Subcutaneous abdominal adipose tissue (tissue), 5 donors: Measurements from ENCODE around the gene TDRD10.

ENCODE experiments used
- H3K27ac ChIP-seq: one replicate; pipeline ENCODE4 v1.7.0; 2013; ENCODE audit warnings: low read depth, mild to moderate bottlenecking, inconsistent platforms, low read length, moderate library complexity
- H3K27me3 ChIP-seq, 5 donors: one replicate each; pipeline ENCODE4 v1.7.0; 2013; ENCODE audit warnings: low read length in 5 of 5, inconsistent platforms in 1 of 5; ENCODE audit not compliant: control insufficient read depth in 5 of 5, insufficient read depth in 4 of 5
- H3K36me3 ChIP-seq, 5 donors: one replicate each; pipeline ENCODE4 v1.7.0; 2013; ENCODE audit warnings: low read length in 5 of 5; ENCODE audit not compliant: control insufficient read depth in 5 of 5, insufficient read depth in 5 of 5
- H3K4me1 ChIP-seq, 5 donors: one replicate each; pipeline ENCODE4 v1.7.0; 2013; ENCODE audit warnings: low read length in 5 of 5, mild to moderate bottlenecking in 3 of 5, moderate library complexity in 1 of 5; ENCODE audit not compliant: control insufficient read depth in 5 of 5, insufficient read depth in 5 of 5
- H3K4me3 ChIP-seq, 5 donors: one replicate each; pipeline ENCODE4 v1.7.0; 2013; ENCODE audit warnings: low read length in 5 of 5, low read depth in 1 of 5
- H3K9ac ChIP-seq, 5 donors: one replicate each; pipeline ENCODE4 v1.7.0; 2013; ENCODE audit warnings: low read length in 5 of 5, mild to moderate bottlenecking in 4 of 5, moderate library complexity in 3 of 5
- H3K9me3 ChIP-seq, 5 donors: one replicate each; pipeline ENCODE4 v1.7.0; 2013; ENCODE audit warnings: low read length in 5 of 5; ENCODE audit not compliant: control insufficient read depth in 5 of 5
- donor health status: healthy.
- donor health status: healthy.
- donor health status: healthy.
- donor health status: healthy.
- donor health status: healthy.

The TDRD10 gene

DNA sequence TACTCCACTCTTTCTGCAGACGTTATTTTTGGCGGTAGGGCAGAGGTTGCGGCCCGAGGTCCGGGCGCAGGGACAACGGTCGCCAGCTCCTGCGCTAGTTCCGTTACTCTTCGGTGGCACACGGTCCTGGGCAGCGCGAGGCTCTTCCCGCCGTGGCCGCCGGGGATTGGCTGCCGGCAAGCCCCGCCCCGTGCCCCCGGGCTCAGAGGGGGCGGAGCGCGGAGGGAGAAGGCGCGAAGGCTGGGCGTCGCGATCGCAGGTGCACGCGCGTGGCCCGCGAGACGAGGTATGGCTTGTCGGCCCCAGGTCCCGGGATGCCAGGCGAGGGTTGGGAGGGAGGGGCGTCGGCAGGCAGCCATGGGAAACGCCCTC is 711 bp downstream of the TDRD10 start:
- H3K36me3 ChIP-seq: peaks cover 0 to 4% (median 0%) of the 10 kb centered on the region in 5 donors
- H3K9me3 ChIP-seq: peaks cover 0 to 6% (median 5%) of the 10 kb centered on the region in 5 donors
- peaks cover 0 to 38% (median 11%) of the 10 kb centered on the region in 5 donors for H3K4me1 ChIP-seq
- H3K4me3 ChIP-seq: peak overlapping the region in 4 of 5 donors; percentile 75 to 88 (median 86)
- peak overlapping the region in 3 of 5 donors; percentile 13 to 59 (median 33) for H3K9ac ChIP-seq
- H3K27ac ChIP-seq: no peak overlapping the region
- H3K27me3 ChIP-seq: peaks cover 0 to 23% (median 12%) of the 10 kb centered on the region in 5 donors

DNA sequence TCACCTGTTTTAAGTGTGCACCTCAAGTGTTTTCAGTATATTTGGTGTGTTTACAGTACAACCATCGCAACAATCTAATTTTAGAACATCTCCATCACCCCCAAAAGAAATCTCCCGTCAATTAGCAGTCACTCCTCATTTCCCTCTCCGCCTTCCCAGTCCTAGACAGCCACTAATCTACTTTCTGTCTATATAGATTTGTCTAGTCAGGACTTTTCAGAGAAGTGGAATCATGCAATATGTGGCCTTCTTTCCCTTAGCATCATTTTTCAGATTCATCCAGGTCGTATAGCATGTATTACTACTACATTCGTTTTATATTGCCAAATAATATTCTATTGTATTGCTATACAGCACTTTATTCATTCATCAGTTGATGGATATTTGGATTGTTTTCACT is 1.9 kb downstream of the TDRD10 start:
- Histone ChIP-seq H3K9me3 (peaks cover 0 to 6% (median 5%) of the 10 kb centered on the region in 5 donors), H3K9ac (no peak overlapping the region), H3K4me3 (no peak overlapping the region), H3K27ac (no peak overlapping the region), H3K27me3 (peaks cover 0 to 23% (median 12%) of the 10 kb centered on the region in 5 donors), H3K36me3 (peaks cover 0 to 4% (median 0%) of the 10 kb centered on the region in 5 donors), H3K4me1 (peaks cover 0 to 37% (median 11%) of the 10 kb centered on the region in 5 donors)

DNA sequence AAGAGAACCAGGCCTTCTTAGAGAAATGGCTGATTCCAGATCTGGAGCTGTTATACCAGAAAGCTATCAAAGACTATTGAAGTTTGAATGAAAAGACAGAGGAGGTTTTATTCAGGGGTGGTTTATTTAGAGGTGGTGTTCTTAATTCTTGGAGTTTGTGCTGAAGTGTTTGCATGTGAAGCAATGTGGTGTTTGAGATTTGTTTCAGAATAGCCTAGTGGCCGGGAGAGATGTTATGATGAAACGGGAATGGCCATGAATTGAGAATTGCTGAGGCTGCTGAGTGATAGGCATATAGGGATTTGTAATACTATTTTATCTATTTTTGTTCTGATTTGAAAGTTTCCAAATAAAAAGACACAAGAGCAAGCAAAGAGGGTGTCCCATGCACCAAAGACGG is 10.7 kb downstream of the TDRD10 start:
- Histone ChIP-seq H3K27me3 (peaks cover 0 to 3% (median 0%) of the 10 kb centered on the region in 5 donors), H3K9ac (no peak overlapping the region), H3K27ac (no peak overlapping the region)

DNA sequence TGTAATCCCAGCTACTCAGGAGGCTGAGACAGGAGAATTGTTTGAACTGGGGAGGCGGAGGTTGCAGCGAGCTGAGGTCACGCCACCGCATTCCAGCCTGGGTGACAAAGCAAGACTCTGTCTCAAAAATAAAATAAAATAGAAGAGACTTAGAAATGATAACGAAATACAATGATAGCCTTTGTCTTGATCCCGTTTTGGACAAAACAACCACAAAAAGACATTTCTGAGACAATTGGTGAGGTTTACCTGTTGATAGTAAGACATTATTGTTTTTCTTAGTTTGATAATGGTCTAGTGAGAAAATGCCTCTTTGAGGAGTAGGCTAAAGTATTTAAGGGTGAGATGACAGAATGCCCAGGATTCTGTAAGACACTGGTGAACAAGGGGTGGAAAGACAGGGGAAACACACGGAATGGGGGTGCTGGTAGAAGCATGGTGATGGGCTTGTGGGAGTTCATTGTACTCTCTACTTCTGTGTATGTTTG is 12.1 kb downstream of the TDRD10 start:
- Histone ChIP-seq H3K4me1 (no peaks in the 10 kb centered on the region), H3K9ac (no peak overlapping the region), H3K36me3 (no peaks in the 10 kb centered on the region), H3K9me3 (no peaks in the 10 kb centered on the region), H3K27me3 (peaks cover 0 to 3% (median 0%) of the 10 kb centered on the region in 5 donors), H3K4me3 (no peak overlapping the region), H3K27ac (no peak overlapping the region)

More for the DNA sequence above, 10.7 kb downstream of the TDRD10 start:
- no peaks in the 10 kb centered on the region for H3K4me1 ChIP-seq
- no peaks in the 10 kb centered on the region for H3K9me3 ChIP-seq
- H3K36me3 ChIP-seq: peaks cover 0 to 4% (median 0%) of the 10 kb centered on the region in 5 donors
- H3K4me3 ChIP-seq: no peak overlapping the region

DNA sequence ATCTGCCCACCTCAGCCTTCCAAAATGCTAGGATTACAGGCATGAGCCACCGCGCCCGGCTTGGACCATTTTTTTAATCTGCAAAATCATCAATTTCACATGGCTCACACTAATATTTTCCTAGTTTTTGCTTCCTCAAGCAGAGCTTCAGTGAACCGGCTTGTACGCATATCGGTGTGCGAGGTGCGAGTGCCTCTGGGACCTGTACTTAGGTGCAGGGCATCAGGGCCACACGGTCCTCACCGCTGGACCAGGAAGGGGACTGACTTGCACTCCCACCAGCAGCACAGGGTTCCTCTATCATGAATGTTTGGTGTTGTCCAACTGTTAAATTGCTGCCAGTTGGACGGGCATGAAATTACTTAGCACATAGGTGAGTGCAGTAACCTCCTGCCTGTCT is 15.6 kb downstream of the TDRD10 start:
- H3K4me1 ChIP-seq: peaks cover 0 to 31% (median 6%) of the 10 kb centered on the region in 5 donors
- H3K36me3 ChIP-seq: no peaks in the 10 kb centered on the region
- H3K9me3 ChIP-seq: no peaks in the 10 kb centered on the region
- H3K27ac ChIP-seq: no peak overlapping the region
- peaks cover 0 to 4% (median 0%) of the 10 kb centered on the region in 5 donors for H3K27me3 ChIP-seq
- H3K4me3 ChIP-seq: no peak overlapping the region
- H3K9ac ChIP-seq: no peak overlapping the region

DNA sequence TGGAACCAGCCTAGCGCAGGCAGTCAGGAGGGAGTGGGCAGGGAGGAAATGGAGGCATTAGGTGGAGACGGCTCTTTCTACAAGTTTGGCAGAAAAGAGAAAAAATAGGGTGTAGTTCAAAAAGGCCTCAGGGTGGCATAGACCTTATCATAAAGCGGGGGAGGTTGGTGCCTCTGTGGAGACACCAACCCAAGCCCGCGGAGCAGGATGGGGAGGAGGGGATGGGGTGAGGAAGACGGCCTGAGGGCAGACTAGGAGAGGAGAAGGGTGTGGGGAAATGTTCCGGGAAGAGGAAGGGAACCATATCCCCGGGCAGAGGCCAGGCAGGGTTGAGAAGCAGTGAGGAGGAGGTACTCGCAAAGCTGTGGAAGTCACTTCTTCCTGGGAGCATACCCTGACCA is 17.6 kb downstream of the TDRD10 start:
- H3K9ac ChIP-seq: no peak overlapping the region
- H3K4me1 ChIP-seq: peaks cover 0 to 31% (median 6%) of the 10 kb centered on the region in 5 donors
- peaks cover 0 to 4% (median 0%) of the 10 kb centered on the region in 5 donors for H3K27me3 ChIP-seq
- H3K36me3 ChIP-seq: peaks cover 0 to 6% (median 0%) of the 10 kb centered on the region in 5 donors
- peaks cover 0 to 2% (median 0%) of the 10 kb centered on the region in 5 donors for H3K9me3 ChIP-seq
- H3K27ac ChIP-seq: no peak overlapping the region
- H3K4me3 ChIP-seq: no peak overlapping the region

DNA sequence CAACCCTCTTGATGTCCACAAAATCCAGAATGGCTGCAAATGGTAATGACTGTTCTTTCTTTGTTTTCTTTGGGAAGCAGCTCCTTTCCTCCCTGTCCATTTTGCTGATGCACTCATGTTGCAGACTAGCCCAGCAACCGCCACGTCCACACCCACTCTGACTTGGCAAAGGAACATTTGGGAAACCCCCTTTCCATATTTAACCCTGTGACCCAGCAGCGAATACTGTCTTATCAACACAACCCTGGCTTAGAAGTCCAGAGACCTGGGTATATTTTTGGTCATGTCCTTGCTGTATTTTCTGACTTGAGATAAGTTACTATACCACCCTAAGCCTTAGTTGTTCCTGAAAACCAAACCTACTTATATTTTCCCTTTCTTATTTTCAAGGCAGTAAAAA is 18.3 kb downstream of the TDRD10 start:
- Histone ChIP-seq H3K27ac (no peak overlapping the region), H3K36me3 (peaks cover 0 to 6% (median 0%) of the 10 kb centered on the region in 5 donors), H3K4me3 (no peak overlapping the region), H3K27me3 (peaks cover 0 to 4% (median 0%) of the 10 kb centered on the region in 5 donors), H3K9me3 (peaks cover 0 to 2% (median 0%) of the 10 kb centered on the region in 5 donors), H3K4me1 (peaks cover 0 to 35% (median 6%) of the 10 kb centered on the region in 5 donors), H3K9ac (no peak overlapping the region)

DNA sequence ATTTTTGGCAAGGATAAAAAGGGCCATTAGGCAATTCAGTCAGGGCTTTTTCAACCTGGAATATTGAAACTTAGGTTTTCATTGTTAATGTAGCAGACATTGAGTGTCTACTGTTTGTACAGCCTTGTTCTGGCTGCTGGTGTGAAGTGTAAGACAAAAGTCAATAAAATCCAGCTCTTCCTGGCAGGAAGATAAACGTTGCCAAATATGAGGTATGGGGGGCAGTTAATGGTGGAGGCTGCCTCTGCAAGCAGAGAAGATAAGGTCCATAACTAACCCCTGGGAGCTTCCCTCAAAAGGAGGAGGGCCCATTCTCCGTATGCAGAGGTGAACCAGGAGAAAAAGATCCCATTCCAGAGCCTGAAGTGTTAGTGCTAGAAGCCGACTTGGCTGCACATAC is 19.7 kb downstream of the TDRD10 start:
- peaks cover 0 to 35% (median 6%) of the 10 kb centered on the region in 5 donors for H3K4me1 ChIP-seq
- peaks cover 0 to 2% (median 0%) of the 10 kb centered on the region in 5 donors for H3K9me3 ChIP-seq
- no peak overlapping the region for H3K9ac ChIP-seq
- H3K27me3 ChIP-seq: peaks cover 0 to 4% (median 0%) of the 10 kb centered on the region in 5 donors
- H3K36me3 ChIP-seq: peaks cover 0 to 6% (median 0%) of the 10 kb centered on the region in 5 donors
- H3K27ac ChIP-seq: no peak overlapping the region
- peak overlapping the region in 1 of 5 donors; percentile 3 for H3K4me3 ChIP-seq

DNA sequence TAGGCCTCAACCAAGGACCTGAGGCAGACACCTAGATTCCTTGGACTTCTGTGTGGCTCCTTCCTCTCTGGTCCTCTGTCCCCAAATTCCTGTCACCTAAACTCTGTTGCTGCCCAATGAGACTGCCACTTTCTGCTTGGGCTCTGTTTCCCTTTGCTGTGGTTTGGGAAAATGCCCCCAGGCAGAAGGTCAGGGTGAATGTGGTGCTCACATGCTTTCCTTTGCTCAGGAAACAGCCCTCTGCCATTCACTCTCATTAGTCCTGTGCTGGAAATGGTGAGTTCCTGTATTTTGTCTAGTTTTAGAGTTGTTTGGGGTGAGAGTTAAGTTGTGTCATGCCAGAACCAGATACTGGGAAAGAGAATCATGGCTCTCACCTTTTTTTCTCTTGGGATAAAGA is 22.9 kb downstream of the TDRD10 start:
- no peak overlapping the region for H3K4me3 ChIP-seq
- H3K9ac ChIP-seq: no peak overlapping the region
- H3K4me1 ChIP-seq: peaks cover 0 to 30% (median 6%) of the 10 kb centered on the region in 5 donors
- peaks cover 0 to 2% (median 0%) of the 10 kb centered on the region in 5 donors for H3K9me3 ChIP-seq
- no peak overlapping the region for H3K27ac ChIP-seq
- H3K36me3 ChIP-seq: peaks cover 0 to 6% (median 0%) of the 10 kb centered on the region in 5 donors
- H3K27me3 ChIP-seq: peaks cover 0 to 4% (median 0%) of the 10 kb centered on the region in 5 donors

DNA sequence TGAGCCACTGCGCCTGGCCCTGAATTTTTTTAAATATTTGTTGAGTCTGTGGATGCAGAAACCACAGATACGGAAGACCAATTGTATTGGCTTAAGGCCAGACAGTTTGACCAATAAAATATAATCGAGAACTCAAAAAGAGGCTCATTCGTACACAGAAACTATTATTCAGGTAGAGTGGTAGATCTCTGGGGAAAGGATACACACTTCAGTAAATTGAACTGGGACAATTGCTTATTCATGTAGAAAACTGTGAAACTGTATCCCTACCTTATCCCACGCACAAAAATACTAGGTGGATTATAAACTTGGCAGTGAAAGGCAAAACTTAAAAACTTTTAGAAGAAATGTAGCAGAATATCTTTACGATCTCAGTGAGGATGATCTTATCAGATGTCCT is 25.2 kb downstream of the TDRD10 start:
- Histone ChIP-seq H3K9me3 (peaks cover 0 to 2% (median 0%) of the 10 kb centered on the region in 5 donors), H3K4me3 (no peak overlapping the region), H3K27me3 (peaks cover 0 to under 1% (median 0%) of the 10 kb centered on the region in 5 donors), H3K9ac (no peak overlapping the region), H3K27ac (no peak overlapping the region), H3K36me3 (peaks cover 0 to 10% (median 0%) of the 10 kb centered on the region in 5 donors), H3K4me1 (peaks cover 0 to 7% (median 0%) of the 10 kb centered on the region in 5 donors)
